ENCODE measurements around the gene PLCH1.

GRCh38 chr3:155736381-155736780 lies 8.5 kb downstream of the PLCH1 start:
- TF ChIP-seq, protein P1, sequence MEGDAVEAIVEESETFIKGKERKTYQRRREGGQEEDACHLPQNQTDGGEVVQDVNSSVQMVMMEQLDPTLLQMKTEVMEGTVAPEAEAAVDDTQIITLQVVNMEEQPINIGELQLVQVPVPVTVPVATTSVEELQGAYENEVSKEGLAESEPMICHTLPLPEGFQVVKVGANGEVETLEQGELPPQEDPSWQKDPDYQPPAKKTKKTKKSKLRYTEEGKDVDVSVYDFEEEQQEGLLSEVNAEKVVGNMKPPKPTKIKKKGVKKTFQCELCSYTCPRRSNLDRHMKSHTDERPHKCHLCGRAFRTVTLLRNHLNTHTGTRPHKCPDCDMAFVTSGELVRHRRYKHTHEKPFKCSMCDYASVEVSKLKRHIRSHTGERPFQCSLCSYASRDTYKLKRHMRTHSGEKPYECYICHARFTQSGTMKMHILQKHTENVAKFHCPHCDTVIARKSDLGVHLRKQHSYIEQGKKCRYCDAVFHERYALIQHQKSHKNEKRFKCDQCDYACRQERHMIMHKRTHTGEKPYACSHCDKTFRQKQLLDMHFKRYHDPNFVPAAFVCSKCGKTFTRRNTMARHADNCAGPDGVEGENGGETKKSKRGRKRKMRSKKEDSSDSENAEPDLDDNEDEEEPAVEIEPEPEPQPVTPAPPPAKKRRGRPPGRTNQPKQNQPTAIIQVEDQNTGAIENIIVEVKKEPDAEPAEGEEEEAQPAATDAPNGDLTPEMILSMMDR (conservative IDR thresholded peaks at IDR 0.05 in 1 of 2, IDR thresholded peaks at IDR 0.05 in 1 of 2; ENCODE audit: low read depth in 1 of 2, low read length in 2 of 2): no peak
- no peak for TF ChIP-seq EZH2 (IDR thresholded peaks at IDR 0.05; ENCODE audit: low read length, missing control alignments)
